Measurements from ENCODE around the gene DAAM1.

DNA sequence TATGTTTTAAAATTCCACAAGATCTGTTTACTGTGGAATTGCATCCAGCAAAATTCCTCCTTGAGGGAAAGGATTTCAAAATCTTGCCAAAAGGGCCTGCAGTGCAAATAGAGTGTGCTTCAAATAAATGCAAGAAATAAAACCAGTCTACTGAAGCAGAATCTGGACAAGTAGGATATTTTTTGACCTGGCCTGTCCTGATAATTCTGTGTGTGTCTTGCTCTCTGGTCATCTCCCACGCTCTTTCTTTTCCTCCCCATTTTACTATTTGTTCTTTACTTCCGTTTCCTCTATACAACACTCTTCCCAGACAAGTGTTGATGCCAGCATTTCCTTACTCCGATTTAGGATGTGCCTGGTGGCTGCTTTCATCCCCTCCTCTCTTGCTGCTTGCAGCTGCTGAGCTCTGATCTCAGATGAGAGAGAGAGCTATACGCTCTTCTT lies 160.8 kb downstream of the DAAM1 start:
- TF ChIP-seq CTCF (conservative IDR thresholded peaks at IDR 0.05; ENCODE audit: low read depth, low read length) (no peak), EZH2 (IDR thresholded peaks at IDR 0.05; ENCODE audit: borderline replicate concordance, low read depth, low read length, poor library complexity, severe bottlenecking) (no peak)
